Thoracic aorta (tissue), 2 donors: Measurements from ENCODE around the gene MB. TPM values are rescaled to one million over a fixed set of nuclear protein-coding genes. Genes with fewer than 3 reads are reported as not detected.

Source experiments
- ATAC-seq: fragments of 150-250 bp; one replicate; pipeline ENCODE4 v1.8.0; 2017; ENCODE audit warnings: low read depth; ENCODE audit not compliant: insufficient number of reproducible peaks, low FRiP score
- DNase-seq: peaks from one replicate; pipeline ENCODE4 v3.0.0-alpha.2; 2020; ENCODE audit warnings: low spot score
- H3K27ac ChIP-seq, 2 donors: fragments of 200-600 bp; sonication (generic); 1 replicate in 1 of 2; 2 replicates in 1 of 2; pipeline ENCODE4 v1.5.1; 2016; ENCODE audit warnings: mild to moderate bottlenecking in 2 of 2, moderate library complexity in 2 of 2
- H3K27me3 ChIP-seq: fragments of 200-600 bp; sonication (generic); replicated peaks from 2 replicates; pipeline ENCODE4 v1.6.0; 2016; ENCODE audit warnings: mild to moderate bottlenecking; ENCODE audit not compliant: insufficient read depth
- H3K36me3 ChIP-seq: fragments of 200-600 bp; sonication (generic); one replicate; pipeline ENCODE4 v1.5.1; 2016
- H3K4me1 ChIP-seq, 2 donors: fragments of 200-600 bp; sonication (generic); 1 replicate in 1 of 2; 2 replicates in 1 of 2; pipeline versions ENCODE4 v1.5.1 to v1.6.0; 2016; ENCODE audit warnings: low read depth in 2 of 2, mild to moderate bottlenecking in 1 of 2; ENCODE audit not compliant: control insufficient read depth in 1 of 2
- H3K4me3 ChIP-seq: fragments of 200-600 bp; sonication (generic); 2 replicates; pipeline ENCODE4 v1.5.1; 2016; ENCODE audit warnings: mild to moderate bottlenecking
- H3K9me3 ChIP-seq: fragments of 200-600 bp; sonication (generic); 2 replicates; pipeline ENCODE4 v1.5.1; 2016
- CTCF ChIP-seq: fragments of 200-600 bp; sonication (generic); IDR thresholded peaks from one replicate; pipeline ENCODE4 v1.5.1; 2019; ENCODE audit warnings: antibody characterized with exemption
- total RNA-seq, 2 donors: library from RNA; depleted of rRNA; stranded (reverse); fragments of >200 nt; gene quantifications; one replicate each; pipeline versions ENCODE4 v1.1.0 to v1.2.3, GENCODE V29; 2016

The MB gene
- total RNA-seq, 2 donors from 2014 or later = not detected

- ATAC-seq (no peak), DNase-seq (no peak)
- Histone ChIP-seq H3K9me3 (no peaks in the 10 kb centered on the region), H3K4me3 (no peak overlapping the region), H3K27ac (no peak overlapping the region), H3K27me3 (no peaks in the 10 kb centered on the region), H3K4me1 (peaks cover 0 to 3% of the 10 kb centered on the region in 2 donors), H3K36me3 (no peaks in the 10 kb centered on the region)
- no peak for TF ChIP-seq CTCF
Observed at GRCh38 chr22:35570686-35571194, 46.4 kb downstream of the MB start.

DNA sequence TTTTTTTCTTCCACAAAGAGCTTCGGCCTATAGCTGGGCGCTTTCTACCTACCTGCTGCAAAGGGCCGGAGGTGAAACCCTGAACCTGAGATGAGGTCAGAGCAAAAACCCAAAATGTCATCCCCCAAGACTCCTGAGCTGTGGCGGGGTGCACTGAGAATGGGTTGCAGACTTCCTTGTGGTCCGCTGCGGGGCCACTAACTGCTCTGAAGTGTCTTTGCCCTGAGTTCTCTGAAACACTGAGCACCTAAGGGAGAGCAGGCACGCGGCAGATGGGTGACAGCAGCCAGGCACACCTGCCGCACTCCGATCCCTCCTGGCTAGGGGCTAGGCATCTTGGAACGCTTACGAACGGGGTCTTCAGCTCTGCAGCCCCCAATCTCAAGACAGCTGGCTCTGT is 47.2 kb downstream of the MB start:
- TF ChIP-seq CTCF = no peak
- Histone ChIP-seq H3K36me3 (no peaks in the 10 kb centered on the region), H3K27ac (no peak overlapping the region), H3K27me3 (no peaks in the 10 kb centered on the region), H3K4me3 (no peak overlapping the region), H3K4me1 (peaks cover 0 to 3% of the 10 kb centered on the region in 2 donors), H3K9me3 (no peaks in the 10 kb centered on the region)
- ATAC-seq (no peak), DNase-seq (no peak)

DNA sequence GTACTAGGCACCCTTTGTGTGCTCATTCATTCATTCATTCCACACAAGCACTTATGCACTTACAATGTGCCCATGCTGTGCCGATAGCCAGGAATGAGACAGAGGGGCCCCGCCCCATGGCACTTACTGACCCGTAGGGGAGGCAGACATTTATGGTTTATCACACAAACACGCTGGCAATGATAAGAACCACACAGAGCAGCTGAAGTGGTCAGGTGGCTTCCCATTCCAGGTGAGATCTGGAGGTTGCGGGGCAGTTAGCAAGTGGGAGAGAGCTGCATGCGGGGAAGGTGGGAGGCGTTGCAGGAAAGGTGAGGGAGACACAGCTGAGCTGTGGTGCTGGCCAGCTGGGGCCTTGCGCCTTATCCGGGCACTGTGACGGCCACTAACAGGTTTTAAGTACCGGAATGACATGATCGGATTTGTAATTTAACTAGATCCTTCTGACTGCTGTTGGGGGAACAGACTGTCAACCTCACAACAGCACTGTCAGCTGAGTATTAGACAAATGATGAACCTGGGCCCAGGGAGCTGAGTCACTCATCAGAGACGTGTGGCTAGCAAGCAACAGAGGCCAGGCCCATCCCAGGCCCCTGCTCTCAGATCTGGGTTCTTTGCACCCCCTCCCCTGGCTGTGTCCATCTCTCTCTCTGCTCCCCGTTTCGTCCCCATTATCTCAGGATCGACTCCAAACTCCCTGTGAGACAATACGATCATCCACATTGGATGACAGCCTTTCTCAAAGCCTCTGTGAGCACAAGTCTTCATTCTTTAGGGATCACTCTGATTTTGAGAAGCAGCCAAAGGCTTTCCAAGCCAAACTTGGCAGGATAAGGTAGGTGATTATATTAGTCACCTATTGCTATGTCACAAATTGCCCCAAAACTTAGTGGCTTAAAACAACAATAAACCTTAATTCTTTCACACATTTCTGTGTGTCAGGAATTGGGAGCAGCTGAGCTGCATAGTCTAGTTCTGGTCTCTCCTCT is 48.1 kb downstream of the MB start:
- no peaks in the 10 kb centered on the region for H3K36me3 ChIP-seq
- no peak overlapping the region for H3K4me3 ChIP-seq
- H3K27ac ChIP-seq = no peak overlapping the region
- no peaks in the 10 kb centered on the region for H3K27me3 ChIP-seq
- H3K4me1 ChIP-seq = peaks cover 0 to 3% of the 10 kb centered on the region in 2 donors
- no peaks in the 10 kb centered on the region for H3K9me3 ChIP-seq
- ATAC-seq (no peak), DNase-seq (no peak)
- TF ChIP-seq CTCF = no peak

DNA sequence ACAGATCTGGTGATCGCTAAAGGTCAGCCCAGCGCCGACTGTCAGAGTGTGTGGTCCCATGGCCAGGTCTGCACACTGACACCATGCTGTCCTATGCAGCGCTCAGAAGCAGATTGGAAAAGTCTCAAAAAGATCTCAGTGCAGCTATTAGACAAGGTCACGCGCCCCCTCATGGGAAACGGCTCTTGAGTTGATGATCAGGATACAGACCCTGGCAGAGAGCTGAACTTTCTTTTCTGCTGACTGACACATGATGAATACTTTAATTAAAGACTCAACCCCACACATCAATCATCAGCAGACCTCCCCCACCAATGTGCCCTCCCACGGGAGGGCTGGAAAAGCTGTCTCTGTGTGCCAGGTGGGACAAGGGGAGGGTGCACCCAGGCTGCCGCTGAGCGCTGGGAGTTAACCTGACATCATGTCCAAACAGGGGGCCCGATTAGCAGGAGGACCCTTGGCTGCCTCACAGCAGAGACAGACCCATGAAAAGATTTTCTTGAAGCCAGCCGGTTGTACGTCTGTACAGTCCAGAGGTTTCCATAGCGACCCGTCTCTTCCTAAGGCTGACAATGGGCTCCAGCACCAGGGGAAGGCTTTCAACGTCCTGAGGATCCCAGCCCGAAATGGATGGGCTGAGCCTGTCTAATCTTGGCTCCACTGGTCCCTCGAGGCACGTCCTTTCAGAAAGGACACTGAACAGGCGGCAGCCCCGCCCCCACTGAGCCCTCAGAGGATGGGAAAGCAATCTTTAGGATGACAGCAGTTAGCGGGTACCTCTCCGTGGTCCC is 49.6 kb downstream of the MB start:
- no peak for TF ChIP-seq CTCF
- ATAC-seq = no peak
- H3K36me3 ChIP-seq = no peaks in the 10 kb centered on the region
- no peaks in the 10 kb centered on the region for H3K9me3 ChIP-seq
- DNase-seq = no peak
- no peaks in the 10 kb centered on the region for H3K27me3 ChIP-seq
- H3K27ac ChIP-seq = no peak overlapping the region
- no peak overlapping the region for H3K4me3 ChIP-seq
- peaks cover 0 to 3% of the 10 kb centered on the region in 2 donors for H3K4me1 ChIP-seq
